ENCODE measurements around the gene TMEM132C.

Gene TMEM132C

GRCh38 chr12:128747441-128747840, 480.5 kb downstream of the TMEM132C start:
- DNase-seq (ENCODE audit: extremely low read depth in 1 of 2, low read depth in 1 of 2), result no peak

GRCh38 chr12:128752386-128752785, 485.4 kb downstream of the TMEM132C start:
- no peak for DNase-seq (ENCODE audit: extremely low read depth in 1 of 2, low read depth in 1 of 2)

- DNase-seq (ENCODE audit: extremely low read depth in 1 of 2, low read depth in 1 of 2), result no peak
Measured at GRCh38 chr12:128753438-128753837, 486.5 kb downstream of the TMEM132C start.

- DNase-seq (ENCODE audit: extremely low read depth in 1 of 2, low read depth in 1 of 2), result no peak
Measured at GRCh38 chr12:128754275-128754674, 487.3 kb downstream of the TMEM132C start.

GRCh38 chr12:128755566-128755965, 488.6 kb downstream of the TMEM132C start:
- DNase-seq (ENCODE audit: extremely low read depth in 1 of 2, low read depth in 1 of 2), result no peak
